ENCODE data around the gene MBD3L1.

Gene MBD3L1

GRCh38 chr19:8832132-8833021, at the start of gene MBD3L1, which contains the start of gene ZNF558:
Gene MBD3L1, plus strand, starts transcription at chr19:8832377. Its CDS starts 10,302 bp downstream, at chr19:8842679.
Gene ZNF558, minus strand, starts transcription at chr19:8832304. Its CDS starts 9,645 bp downstream, at chr19:8822659.
- peak; percentile 98 to 100 (median 99) for DNase-seq

GRCh38 chr19:8794823-8795222, 37.4 kb upstream of the MBD3L1 start:
- no peak for DNase-seq

- no peak for DNase-seq
Observed at GRCh38 chr19:8806661-8807060, 25.5 kb upstream of the MBD3L1 start.

- no peak for DNase-seq
Observed at GRCh38 chr19:8811315-8812172, 20.6 kb upstream of the MBD3L1 start.

- DNase-seq = no peak
Observed at GRCh38 chr19:8814176-8814575, 18.0 kb upstream of the MBD3L1 start.

- DNase-seq = no peak
Observed at GRCh38 chr19:8815780-8816179, 16.4 kb upstream of the MBD3L1 start.

GRCh38 chr19:8820234-8820633, 11.9 kb upstream of the MBD3L1 start:
- no peak for DNase-seq

GRCh38 chr19:8821748-8822241, 10.4 kb upstream of the MBD3L1 start:
- no peak for DNase-seq

GRCh38 chr19:8826371-8826770, 5.8 kb upstream of the MBD3L1 start:
- no peak for DNase-seq

GRCh38 chr19:8827277-8827676, 4.9 kb upstream of the MBD3L1 start:
- DNase-seq = no peak

- no peak for DNase-seq
Observed at GRCh38 chr19:8831373-8831772, 804 bp upstream of the MBD3L1 start.

- DNase-seq = no peak
Observed at GRCh38 chr19:8831832-8832131, 395 bp upstream of the MBD3L1 start.

- DNase-seq = no peak
Observed at GRCh38 chr19:8835446-8835845, 3.3 kb downstream of the MBD3L1 start.

- no peak for DNase-seq
Observed at GRCh38 chr19:8835877-8836276, 3.7 kb downstream of the MBD3L1 start.

- DNase-seq = no peak
Observed at GRCh38 chr19:8840708-8841107, 8.5 kb downstream of the MBD3L1 start.

- no peak for DNase-seq
Observed at GRCh38 chr19:8846819-8847218, 14.6 kb downstream of the MBD3L1 start.

GRCh38 chr19:8849232-8849631, 17.1 kb downstream of the MBD3L1 start:
- no peak for DNase-seq

- no peak for DNase-seq
Observed at GRCh38 chr19:8850488-8850887, 18.3 kb downstream of the MBD3L1 start.

- no peak for DNase-seq
Observed at GRCh38 chr19:8858260-8858659, 26.1 kb downstream of the MBD3L1 start.

GRCh38 chr19:8866344-8866743, 34.2 kb downstream of the MBD3L1 start:
- no peak for DNase-seq

- no peak for DNase-seq
Observed at GRCh38 chr19:8877854-8878705, 45.9 kb downstream of the MBD3L1 start.

- no peak for DNase-seq
Observed at GRCh38 chr19:8880868-8881488, 48.8 kb downstream of the MBD3L1 start.
